ENCODE results near the gene AATK. TPM values are rescaled to one million over a fixed set of nuclear protein-coding genes. Genes with fewer than 3 reads are reported as not detected.
A peak's percentile ranks its signal among the peaks of the same experiment; 100 is the strongest.

The AATK gene
- total and polyA plus RNA-seq, 2 of the 13 experiments (the other 11 are each of a cell fraction or from before 2014, with no cell fraction given), result 2.9 to 8.4 TPM

DNA sequence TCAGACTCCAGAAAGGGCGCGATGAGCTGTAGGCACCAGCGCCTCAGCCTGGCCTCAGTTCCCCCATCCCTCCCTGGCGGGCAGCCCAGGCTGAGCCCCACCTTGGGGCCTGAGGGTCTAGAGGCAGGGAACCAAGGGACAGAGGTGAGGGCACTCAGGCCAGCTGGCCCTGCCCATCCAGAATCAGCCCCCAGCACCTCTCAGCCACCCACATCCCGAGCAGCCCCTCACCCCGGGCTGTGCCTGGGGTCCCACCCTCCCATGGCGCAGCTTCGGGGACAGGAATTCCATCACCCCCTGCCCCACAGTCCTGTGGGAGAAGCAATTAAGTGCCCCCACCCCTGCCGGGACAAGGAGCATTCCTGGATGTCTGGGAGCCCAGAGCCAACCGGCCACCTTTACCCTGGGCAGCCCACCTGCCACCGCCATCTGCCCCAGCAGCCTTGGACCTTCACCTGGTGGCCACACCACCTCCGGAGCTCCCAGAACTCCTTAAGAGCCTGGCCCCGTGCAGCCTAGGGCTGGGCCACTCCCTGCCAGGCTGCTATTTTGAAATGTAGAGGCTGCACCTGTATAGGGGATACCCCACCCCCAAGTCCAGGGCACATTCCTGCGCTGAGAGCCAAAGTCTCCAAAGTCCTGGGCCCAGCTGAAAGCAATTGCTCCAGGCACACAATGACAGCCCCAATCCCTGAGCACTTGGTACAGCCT is 34.4 kb downstream of the AATK start (continued):
- TF ChIP-seq, protein P1, sequence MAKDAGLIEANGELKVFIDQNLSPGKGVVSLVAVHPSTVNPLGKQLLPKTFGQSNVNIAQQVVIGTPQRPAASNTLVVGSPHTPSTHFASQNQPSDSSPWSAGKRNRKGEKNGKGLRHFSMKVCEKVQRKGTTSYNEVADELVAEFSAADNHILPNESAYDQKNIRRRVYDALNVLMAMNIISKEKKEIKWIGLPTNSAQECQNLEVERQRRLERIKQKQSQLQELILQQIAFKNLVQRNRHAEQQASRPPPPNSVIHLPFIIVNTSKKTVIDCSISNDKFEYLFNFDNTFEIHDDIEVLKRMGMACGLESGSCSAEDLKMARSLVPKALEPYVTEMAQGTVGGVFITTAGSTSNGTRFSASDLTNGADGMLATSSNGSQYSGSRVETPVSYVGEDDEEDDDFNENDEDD (CRISPR knock-in tag; IDR thresholded peaks at IDR 0.05; ENCODE audit: borderline replicate concordance), result no peak; the same call in 1 of the 2 replicates
- TF ChIP-seq SP4 (CRISPR knock-in tag; IDR thresholded peaks at IDR 0.05), result 0 out of 2 replicates have a peak, but pooled peaks have one; percentile 21
- peak; percentile 36; the same call in 1 of the 2 replicates for TF ChIP-seq TFAP4 (IDR thresholded peaks at IDR 0.05; ENCODE audit: borderline replicate concordance, low read depth)
- 0 out of 2 replicates have a peak, but pooled peaks have one; percentile 20 for TF ChIP-seq TMF1 (CRISPR knock-in tag; IDR thresholded peaks at IDR 0.05; ENCODE audit: low read depth)
- no peak for TF ChIP-seq ZFAT (CRISPR knock-in tag; conservative IDR thresholded peaks at IDR 0.05)
- no peak for TF ChIP-seq POGZ (CRISPR knock-in tag; IDR thresholded peaks at IDR 0.05)
- TF ChIP-seq U2AF1 (optimal IDR thresholded peaks at IDR 0.05; ENCODE audit: low read depth, low read length), result no peak
- TF ChIP-seq ZNF775 (CRISPR knock-in tag; IDR thresholded peaks at IDR 0.05; ENCODE audit: borderline replicate concordance), result no peak
- no peak for TF ChIP-seq CTCF (CRISPR knock-in tag; IDR thresholded peaks at IDR 0.05)
- peak; percentile 60; the same call in 1 of the 2 replicates for TF ChIP-seq HNRNPL (IDR thresholded peaks at IDR 0.05; ENCODE audit: low read depth, low read length)
- no peak for TF ChIP-seq ZNF292 (CRISPR knock-in tag; IDR thresholded peaks at IDR 0.05; ENCODE audit: borderline replicate concordance, low read depth)
- TF ChIP-seq MYNN (CRISPR knock-in tag; IDR thresholded peaks at IDR 0.05; ENCODE audit: low read depth), result peak; percentile 98; the same call in 1 of the 2 replicates
- no peak for TF ChIP-seq ZNF572 (CRISPR knock-in tag; IDR thresholded peaks at IDR 0.05)
- no peak for TF ChIP-seq ZNF501 (CRISPR knock-in tag; IDR thresholded peaks at IDR 0.05)
- no peak for TF ChIP-seq ZNF607 (CRISPR knock-in tag; IDR thresholded peaks at IDR 0.05; ENCODE audit: borderline replicate concordance)
- TF ChIP-seq, protein P2, sequence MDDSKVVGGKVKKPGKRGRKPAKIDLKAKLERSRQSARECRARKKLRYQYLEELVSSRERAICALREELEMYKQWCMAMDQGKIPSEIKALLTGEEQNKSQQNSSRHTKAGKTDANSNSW (CRISPR knock-in tag; IDR thresholded peaks at IDR 0.05; ENCODE audit: borderline replicate concordance), result no peak
- no peak for TF ChIP-seq ZBTB38 (CRISPR knock-in tag; IDR thresholded peaks at IDR 0.05)
- TF ChIP-seq ZBTB20 (CRISPR knock-in tag; IDR thresholded peaks at IDR 0.05; ENCODE audit: borderline replicate concordance, low read depth), result no peak
- TF ChIP-seq, protein P3, sequence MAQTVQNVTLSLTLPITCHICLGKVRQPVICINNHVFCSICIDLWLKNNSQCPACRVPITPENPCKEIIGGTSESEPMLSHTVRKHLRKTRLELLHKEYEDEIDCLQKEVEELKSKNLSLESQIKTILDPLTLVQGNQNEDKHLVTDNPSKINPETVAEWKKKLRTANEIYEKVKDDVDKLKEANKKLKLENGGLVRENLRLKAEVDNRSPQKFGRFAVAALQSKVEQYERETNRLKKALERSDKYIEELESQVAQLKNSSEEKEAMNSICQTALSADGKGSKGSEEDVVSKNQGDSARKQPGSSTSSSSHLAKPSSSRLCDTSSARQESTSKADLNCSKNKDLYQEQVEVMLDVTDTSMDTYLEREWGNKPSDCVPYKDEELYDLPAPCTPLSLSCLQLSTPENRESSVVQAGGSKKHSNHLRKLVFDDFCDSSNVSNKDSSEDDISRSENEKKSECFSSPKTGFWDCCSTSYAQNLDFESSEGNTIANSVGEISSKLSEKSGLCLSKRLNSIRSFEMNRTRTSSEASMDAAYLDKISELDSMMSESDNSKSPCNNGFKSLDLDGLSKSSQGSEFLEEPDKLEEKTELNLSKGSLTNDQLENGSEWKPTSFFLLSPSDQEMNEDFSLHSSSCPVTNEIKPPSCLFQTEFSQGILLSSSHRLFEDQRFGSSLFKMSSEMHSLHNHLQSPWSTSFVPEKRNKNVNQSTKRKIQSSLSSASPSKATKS (CRISPR knock-in tag; IDR thresholded peaks at IDR 0.05), result no peak
- no peak for TF ChIP-seq NCOA2 (CRISPR knock-in tag; IDR thresholded peaks at IDR 0.05)
- no peak for TF ChIP-seq DMTF1 (CRISPR knock-in tag; IDR thresholded peaks at IDR 0.05)

Measured in HepG2 (cell line).